Measurements from ENCODE around the gene MCF2L. TPM values are rescaled to one million over a fixed set of nuclear protein-coding genes. Genes with fewer than 3 reads are reported as not detected.

The MCF2L gene
- total and polyA plus RNA-seq, 10 of the 15 experiments (the other 5 are each of a cell fraction or from before 2014, with no cell fraction given), result 0.06 to 1.1 (median 0.21) TPM; not detected in 2

DNA sequence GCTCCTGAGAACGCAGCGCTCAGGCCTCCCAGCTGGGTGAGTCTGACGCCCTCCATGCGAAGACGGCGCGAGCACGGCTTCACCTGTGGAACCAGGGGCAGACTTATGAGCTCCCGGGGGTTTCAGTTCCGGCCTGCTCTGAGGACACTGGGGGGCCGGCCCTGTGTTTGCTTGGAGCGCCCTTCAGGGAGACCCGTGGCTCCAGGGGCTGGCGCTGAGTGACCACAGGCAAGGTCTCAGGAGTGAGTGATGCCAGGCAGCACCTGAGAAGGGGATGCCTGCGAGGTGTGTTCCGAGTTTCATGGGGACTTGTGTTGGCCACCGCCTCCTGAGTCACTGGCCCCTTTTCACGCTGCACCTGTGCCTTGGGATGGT is 4.5 kb downstream of the MCF2L start (continued):
- TF ChIP-seq, protein P1, sequence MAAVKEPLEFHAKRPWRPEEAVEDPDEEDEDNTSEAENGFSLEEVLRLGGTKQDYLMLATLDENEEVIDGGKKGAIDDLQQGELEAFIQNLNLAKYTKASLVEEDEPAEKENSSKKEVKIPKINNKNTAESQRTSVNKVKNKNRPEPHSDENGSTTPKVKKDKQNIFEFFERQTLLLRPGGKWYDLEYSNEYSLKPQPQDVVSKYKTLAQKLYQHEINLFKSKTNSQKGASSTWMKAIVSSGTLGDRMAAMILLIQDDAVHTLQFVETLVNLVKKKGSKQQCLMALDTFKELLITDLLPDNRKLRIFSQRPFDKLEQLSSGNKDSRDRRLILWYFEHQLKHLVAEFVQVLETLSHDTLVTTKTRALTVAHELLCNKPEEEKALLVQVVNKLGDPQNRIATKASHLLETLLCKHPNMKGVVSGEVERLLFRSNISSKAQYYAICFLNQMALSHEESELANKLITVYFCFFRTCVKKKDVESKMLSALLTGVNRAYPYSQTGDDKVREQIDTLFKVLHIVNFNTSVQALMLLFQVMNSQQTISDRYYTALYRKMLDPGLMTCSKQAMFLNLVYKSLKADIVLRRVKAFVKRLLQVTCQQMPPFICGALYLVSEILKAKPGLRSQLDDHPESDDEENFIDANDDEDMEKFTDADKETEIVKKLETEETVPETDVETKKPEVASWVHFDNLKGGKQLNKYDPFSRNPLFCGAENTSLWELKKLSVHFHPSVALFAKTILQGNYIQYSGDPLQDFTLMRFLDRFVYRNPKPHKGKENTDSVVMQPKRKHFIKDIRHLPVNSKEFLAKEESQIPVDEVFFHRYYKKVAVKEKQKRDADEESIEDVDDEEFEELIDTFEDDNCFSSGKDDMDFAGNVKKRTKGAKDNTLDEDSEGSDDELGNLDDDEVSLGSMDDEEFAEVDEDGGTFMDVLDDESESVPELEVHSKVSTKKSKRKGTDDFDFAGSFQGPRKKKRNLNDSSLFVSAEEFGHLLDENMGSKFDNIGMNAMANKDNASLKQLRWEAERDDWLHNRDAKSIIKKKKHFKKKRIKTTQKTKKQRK (IDR thresholded peaks at IDR 0.05; ENCODE audit: low read depth, low read length), result no peak
- TF ChIP-seq RB1 (IDR thresholded peaks at IDR 0.05; ENCODE audit: borderline replicate concordance) (no peak), FOXK2 (IDR thresholded peaks at IDR 0.05) (no peak), PML (IDR thresholded peaks at IDR 0.05; ENCODE audit: low read length) (no peak)

DNA sequence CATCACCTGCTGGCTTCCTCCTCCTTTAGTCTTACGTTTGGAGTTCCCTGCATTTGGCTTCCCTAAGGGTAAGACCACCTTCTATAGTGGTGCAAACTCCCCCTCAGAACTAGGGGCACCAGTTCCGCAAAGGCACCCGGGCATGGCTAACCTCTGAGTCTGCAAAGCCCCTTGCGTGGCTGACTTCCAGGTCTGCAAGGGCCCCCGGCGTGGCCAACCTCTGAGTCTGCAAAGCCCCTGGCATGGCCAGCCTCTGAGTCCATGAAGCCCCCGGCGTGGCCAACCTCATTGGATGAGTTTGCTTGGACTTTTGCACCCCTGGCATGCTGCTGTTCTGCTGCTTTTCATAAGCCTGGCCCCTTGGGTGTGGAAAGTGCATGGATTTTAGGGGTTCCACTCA is 5.1 kb downstream of the MCF2L start:
- no peak for TF ChIP-seq SRF (IDR thresholded peaks at IDR 0.05; ENCODE audit: low read depth in 2 of 2, low read length in 2 of 2)
- TF ChIP-seq KAT2A (conservative IDR thresholded peaks at IDR 0.05; ENCODE audit: control insufficient read depth, low read depth, low read length), result no peak
- TF ChIP-seq TARDBP (IDR thresholded peaks at IDR 0.05; ENCODE audit: borderline replicate concordance), result no peak
- TF ChIP-seq, protein P2, sequence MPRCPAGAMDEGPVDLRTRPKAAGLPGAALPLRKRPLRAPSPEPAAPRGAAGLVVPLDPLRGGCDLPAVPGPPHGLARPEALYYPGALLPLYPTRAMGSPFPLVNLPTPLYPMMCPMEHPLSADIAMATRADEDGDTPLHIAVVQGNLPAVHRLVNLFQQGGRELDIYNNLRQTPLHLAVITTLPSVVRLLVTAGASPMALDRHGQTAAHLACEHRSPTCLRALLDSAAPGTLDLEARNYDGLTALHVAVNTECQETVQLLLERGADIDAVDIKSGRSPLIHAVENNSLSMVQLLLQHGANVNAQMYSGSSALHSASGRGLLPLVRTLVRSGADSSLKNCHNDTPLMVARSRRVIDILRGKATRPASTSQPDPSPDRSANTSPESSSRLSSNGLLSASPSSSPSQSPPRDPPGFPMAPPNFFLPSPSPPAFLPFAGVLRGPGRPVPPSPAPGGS (IDR thresholded peaks at IDR 0.05; ENCODE audit: borderline replicate concordance, insufficient read depth, low read depth, low read length, poor library complexity, severe bottlenecking), result no peak
- TF ChIP-seq TCF3 (IDR thresholded peaks at IDR 0.05; ENCODE audit: borderline replicate concordance, insufficient read depth, low read depth, low read length), result no peak
- TF ChIP-seq SP1 (IDR thresholded peaks at IDR 0.05; ENCODE audit: low read depth, low read length), result no peak
- no peak for TF ChIP-seq CREB1 (IDR thresholded peaks at IDR 0.05; ENCODE audit: low read depth)
- TF ChIP-seq, protein P3, sequence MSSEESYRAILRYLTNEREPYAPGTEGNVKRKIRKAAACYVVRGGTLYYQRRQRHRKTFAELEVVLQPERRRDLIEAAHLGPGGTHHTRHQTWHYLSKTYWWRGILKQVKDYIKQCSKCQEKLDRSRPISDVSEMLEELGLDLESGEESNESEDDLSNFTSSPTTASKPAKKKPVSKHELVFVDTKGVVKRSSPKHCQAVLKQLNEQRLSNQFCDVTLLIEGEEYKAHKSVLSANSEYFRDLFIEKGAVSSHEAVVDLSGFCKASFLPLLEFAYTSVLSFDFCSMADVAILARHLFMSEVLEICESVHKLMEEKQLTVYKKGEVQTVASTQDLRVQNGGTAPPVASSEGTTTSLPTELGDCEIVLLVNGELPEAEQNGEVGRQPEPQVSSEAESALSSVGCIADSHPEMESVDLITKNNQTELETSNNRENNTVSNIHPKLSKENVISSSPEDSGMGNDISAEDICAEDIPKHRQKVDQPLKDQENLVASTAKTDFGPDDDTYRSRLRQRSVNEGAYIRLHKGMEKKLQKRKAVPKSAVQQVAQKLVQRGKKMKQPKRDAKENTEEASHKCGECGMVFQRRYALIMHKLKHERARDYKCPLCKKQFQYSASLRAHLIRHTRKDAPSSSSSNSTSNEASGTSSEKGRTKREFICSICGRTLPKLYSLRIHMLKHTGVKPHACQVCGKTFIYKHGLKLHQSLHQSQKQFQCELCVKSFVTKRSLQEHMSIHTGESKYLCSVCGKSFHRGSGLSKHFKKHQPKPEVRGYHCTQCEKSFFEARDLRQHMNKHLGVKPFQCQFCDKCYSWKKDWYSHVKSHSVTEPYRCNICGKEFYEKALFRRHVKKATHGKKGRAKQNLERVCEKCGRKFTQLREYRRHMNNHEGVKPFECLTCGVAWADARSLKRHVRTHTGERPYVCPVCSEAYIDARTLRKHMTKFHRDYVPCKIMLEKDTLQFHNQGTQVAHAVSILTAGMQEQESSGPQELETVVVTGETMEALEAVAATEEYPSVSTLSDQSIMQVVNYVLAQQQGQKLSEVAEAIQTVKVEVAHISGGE (CRISPR knock-in tag; IDR thresholded peaks at IDR 0.05), result no peak
- H2AFZ ChIP-seq (ENCODE audit: control insufficient read depth, low read depth, low read length), result no peak overlapping the region
- no peaks in the 10 kb centered on the region for H3K36me3 ChIP-seq (ENCODE audit: control insufficient read depth in 2 of 2, insufficient read depth in 2 of 2, low read length in 1 of 2)
- POLR2A ChIA-PET, result no interaction called here
- SMC1A ChIA-PET (ENCODE audit: uncharacterized antibody, unreplicated experiment), result no interaction called here
- H3K27me3 ChIP-seq (replicated peaks in 1 of 2; ENCODE audit: control insufficient read depth in 2 of 2, insufficient read depth in 2 of 2, low read length in 1 of 2), result no peaks in the 10 kb centered on the region
- no peak overlapping the region for H3K4me2 ChIP-seq (ENCODE audit: control insufficient read depth, insufficient read depth)
- no peaks in the 10 kb centered on the region for H3K79me2 ChIP-seq (ENCODE audit: control insufficient read depth, insufficient read depth, low read length)
- FAIRE-seq (no peak), DNase-seq (ENCODE audit: low read depth, low spot score) (no peak), ATAC-seq (no peak)
- RAD21 ChIA-PET (ENCODE audit: unreplicated experiment), result no interaction called here
- in situ Hi-C loops (cut with MboI) (no loop called here), intact Hi-C loops (cut with micrococcal nuclease; ENCODE audit: unreplicated experiment) (no loop called here)
- no peaks in the 10 kb centered on the region for H4K20me1 ChIP-seq (ENCODE audit: control insufficient read depth, insufficient read depth)
- 50% methylated on average over 8 of the region's 8 CpGs for WGBS (ENCODE audit: insufficient coverage, insufficient replicate concordance, low lambda C conversion rate, missing lambda C conversion rate)
- H3K27ac ChIP-seq (ENCODE audit: control insufficient read depth, insufficient read depth), result no peak overlapping the region
- H3K9ac ChIP-seq (ENCODE audit: control insufficient read depth, insufficient read depth, low read length), result no peak overlapping the region
- BruUV-seq (replicated peaks), result no TSS peak
- H3K4me3 ChIP-seq, result no peak overlapping the region
- H3K4me1 ChIP-seq (ENCODE audit: control insufficient read depth, insufficient read depth, low read length), result no peaks in the 10 kb centered on the region
- CTCF ChIA-PET, result no interaction called here
- H3K9me3 ChIP-seq (replicated peaks; ENCODE audit: control insufficient read depth, insufficient read depth, low read length), result no peaks in the 10 kb centered on the region
